Loucy (cell line): ENCODE data around the gene ZNF80.

Source experiments
- H2AFZ ChIP-seq: fragments of 200-600 bp; sonication (generic); 2 replicates; pipeline ENCODE4 v1.6.0; 2016; ENCODE audit warnings: antibody characterized with exemption, mild to moderate bottlenecking, low read length, moderate library complexity
- H3F3A ChIP-seq: fragments of 200-600 bp; 2 replicates; pipeline ENCODE4 v1.6.0; 2016; ENCODE audit warnings: antibody characterized with exemption, low read depth, mild to moderate bottlenecking
- H3K27me3 ChIP-seq: fragments of 200-600 bp; sonication (generic); 2 replicates; pipeline ENCODE4 v1.6.1; 2014; ENCODE audit warnings: low read length, mild to moderate bottlenecking; ENCODE audit not compliant: insufficient read depth, poor library complexity, severe bottlenecking
- H3K36me3 ChIP-seq: fragments of 200-600 bp; sonication (generic); 2 replicates; pipeline ENCODE4 v1.6.1; 2016; ENCODE audit warnings: low read length; ENCODE audit not compliant: insufficient read depth
- H3K4me1 ChIP-seq: fragments of 200-600 bp; sonication (generic); 2 replicates; pipeline ENCODE4 v1.5.1; 2014; ENCODE audit warnings: low read length, mild to moderate bottlenecking; ENCODE audit not compliant: insufficient read depth, poor library complexity, severe bottlenecking
- H3K4me2 ChIP-seq: fragments of 200-600 bp; sonication (generic); 2 replicates; pipeline ENCODE4 v1.6.0; 2014; ENCODE audit warnings: antibody characterized with exemption, low read length, low read depth, mild to moderate bottlenecking; ENCODE audit not compliant: poor library complexity, severe bottlenecking
- H3K4me3 ChIP-seq: fragments of 200-600 bp; sonication (generic); 2 replicates; pipeline ENCODE4 v1.5.1; 2014; ENCODE audit warnings: low read length, mild to moderate bottlenecking, mixed read lengths; ENCODE audit not compliant: poor library complexity, severe bottlenecking
- H3K79me2 ChIP-seq: fragments of 200-600 bp; sonication (generic); 2 replicates; pipeline ENCODE4 v1.6.1; 2014; ENCODE audit warnings: low read length; ENCODE audit not compliant: insufficient read depth
- H3K9ac ChIP-seq: fragments of 200-600 bp; sonication (generic); 2 replicates; pipeline ENCODE4 v1.6.0; 2014; ENCODE audit warnings: mild to moderate bottlenecking, low read depth, low read length, moderate library complexity; ENCODE audit not compliant: poor library complexity, severe bottlenecking
- H3K9me2 ChIP-seq: fragments of 200-600 bp; sonication (generic); replicated peaks from 2 replicates; pipeline ENCODE4 v1.6.1; 2016; ENCODE audit warnings: low read depth, low read length, mixed read lengths
- H3K9me3 ChIP-seq: fragments of 200-600 bp; sonication (generic); 2 replicates; pipeline ENCODE4 v1.6.1; 2014; ENCODE audit warnings: mild to moderate bottlenecking, antibody characterized with exemption, low read length, low read depth; ENCODE audit not compliant: insufficient read depth
- H4K20me1 ChIP-seq: fragments of 200-600 bp; sonication (generic); 2 replicates; pipeline ENCODE4 v1.6.0; 2014; ENCODE audit warnings: antibody characterized with exemption, low read length, mild to moderate bottlenecking; ENCODE audit not compliant: insufficient read depth, poor library complexity, severe bottlenecking
- EZH2phosphoT487 ChIP-seq: fragments of 200-600 bp; IDR thresholded peaks from 2 replicates; pipeline ENCODE4 v1.6.1; 2018; ENCODE audit warnings: antibody characterized with exemption, mild to moderate bottlenecking, moderate library complexity, borderline replicate concordance
- TF ChIP-seq, protein P1 (sequence below): fragments of 200-600 bp; sonication (generic); conservative IDR thresholded peaks from 2 replicates; pipeline ENCODE4 v1.5.1; 2014; ENCODE audit warnings: mild to moderate bottlenecking, antibody characterized with exemption, low read length

ZNF80 gene

DNA sequence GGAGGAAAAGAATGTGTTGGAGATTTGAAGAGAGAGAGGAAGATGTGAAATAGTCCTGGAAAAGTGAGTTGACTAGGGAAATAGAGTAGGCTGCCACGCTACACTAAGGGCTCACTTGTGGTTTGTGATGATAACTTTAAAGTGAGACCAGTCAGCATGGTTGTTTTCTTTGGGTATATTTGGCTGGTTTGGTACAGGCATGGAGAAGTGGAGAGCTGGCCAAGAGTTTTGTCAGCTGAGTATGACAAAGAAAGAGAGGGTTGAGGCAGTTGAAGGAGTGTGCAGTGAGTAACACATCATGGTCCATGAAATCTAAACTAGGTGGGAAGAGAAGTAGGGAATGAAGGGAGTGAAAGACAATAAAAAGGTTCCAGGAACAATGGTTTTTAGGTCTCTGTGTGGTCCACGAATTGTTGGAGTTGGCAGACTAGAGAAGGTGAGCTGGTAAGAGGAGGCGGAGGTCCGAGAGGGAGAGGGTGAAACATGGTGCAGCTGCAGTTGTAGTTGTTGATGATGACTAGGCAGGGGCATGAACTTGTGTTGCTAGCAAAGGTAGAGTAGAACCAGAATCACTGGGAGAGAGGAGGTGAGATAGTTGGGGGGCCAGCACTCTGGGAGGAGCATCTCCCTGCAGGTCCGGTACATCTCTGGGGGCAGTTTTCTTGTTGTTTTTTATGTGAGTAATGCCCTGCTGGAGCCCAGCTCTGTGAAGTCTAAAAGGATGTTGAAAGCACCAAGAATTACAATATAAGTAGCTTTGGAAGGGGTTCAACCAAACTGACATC lies 21.0 kb downstream of the ZNF80 start:
- TF ChIP-seq EZH2phosphoT487 = no peak
- TF ChIP-seq, protein P1, sequence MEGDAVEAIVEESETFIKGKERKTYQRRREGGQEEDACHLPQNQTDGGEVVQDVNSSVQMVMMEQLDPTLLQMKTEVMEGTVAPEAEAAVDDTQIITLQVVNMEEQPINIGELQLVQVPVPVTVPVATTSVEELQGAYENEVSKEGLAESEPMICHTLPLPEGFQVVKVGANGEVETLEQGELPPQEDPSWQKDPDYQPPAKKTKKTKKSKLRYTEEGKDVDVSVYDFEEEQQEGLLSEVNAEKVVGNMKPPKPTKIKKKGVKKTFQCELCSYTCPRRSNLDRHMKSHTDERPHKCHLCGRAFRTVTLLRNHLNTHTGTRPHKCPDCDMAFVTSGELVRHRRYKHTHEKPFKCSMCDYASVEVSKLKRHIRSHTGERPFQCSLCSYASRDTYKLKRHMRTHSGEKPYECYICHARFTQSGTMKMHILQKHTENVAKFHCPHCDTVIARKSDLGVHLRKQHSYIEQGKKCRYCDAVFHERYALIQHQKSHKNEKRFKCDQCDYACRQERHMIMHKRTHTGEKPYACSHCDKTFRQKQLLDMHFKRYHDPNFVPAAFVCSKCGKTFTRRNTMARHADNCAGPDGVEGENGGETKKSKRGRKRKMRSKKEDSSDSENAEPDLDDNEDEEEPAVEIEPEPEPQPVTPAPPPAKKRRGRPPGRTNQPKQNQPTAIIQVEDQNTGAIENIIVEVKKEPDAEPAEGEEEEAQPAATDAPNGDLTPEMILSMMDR = no peak
- no peak overlapping the region for H2AFZ ChIP-seq
- H3K9ac ChIP-seq = no peak overlapping the region
- H3K36me3 ChIP-seq = no peaks in the 10 kb centered on the region
- no peaks in the 10 kb centered on the region for H3K9me3 ChIP-seq
- no peaks in the 10 kb centered on the region for H3K27me3 ChIP-seq
- H3K9me2 ChIP-seq = no peaks in the 10 kb centered on the region
- peaks cover 8% of the 10 kb centered on the region; the same call in 1 of the 2 replicates for H3F3A ChIP-seq
- no peaks in the 10 kb centered on the region for H3K79me2 ChIP-seq
- no peak overlapping the region for H3K4me2 ChIP-seq
- no peaks in the 10 kb centered on the region for H4K20me1 ChIP-seq
- H3K4me3 ChIP-seq = no peak overlapping the region
- H3K4me1 ChIP-seq = peaks cover 22% of the 10 kb centered on the region

GRCh38 chr3:114214542-114215341 lies 22.6 kb downstream of the ZNF80 start:
- H3K4me1 ChIP-seq = peaks cover 22% of the 10 kb centered on the region
- TF ChIP-seq, protein P1 = no peak
- no peak for TF ChIP-seq EZH2phosphoT487
- H3K9me3 ChIP-seq = no peaks in the 10 kb centered on the region
- peaks cover 8% of the 10 kb centered on the region; the same call in 1 of the 2 replicates for H3F3A ChIP-seq
- no peaks in the 10 kb centered on the region for H3K27me3 ChIP-seq
- peak overlapping the region; percentile 81 for H2AFZ ChIP-seq
- H3K9me2 ChIP-seq = no peaks in the 10 kb centered on the region
- no peaks in the 10 kb centered on the region for H4K20me1 ChIP-seq
- H3K9ac ChIP-seq = peak overlapping the region; percentile 49
- peak overlapping the region; percentile 78 for H3K4me2 ChIP-seq
- no peaks in the 10 kb centered on the region for H3K36me3 ChIP-seq
- H3K4me3 ChIP-seq = peak overlapping the region; percentile 70
- H3K79me2 ChIP-seq = no peaks in the 10 kb centered on the region

DNA sequence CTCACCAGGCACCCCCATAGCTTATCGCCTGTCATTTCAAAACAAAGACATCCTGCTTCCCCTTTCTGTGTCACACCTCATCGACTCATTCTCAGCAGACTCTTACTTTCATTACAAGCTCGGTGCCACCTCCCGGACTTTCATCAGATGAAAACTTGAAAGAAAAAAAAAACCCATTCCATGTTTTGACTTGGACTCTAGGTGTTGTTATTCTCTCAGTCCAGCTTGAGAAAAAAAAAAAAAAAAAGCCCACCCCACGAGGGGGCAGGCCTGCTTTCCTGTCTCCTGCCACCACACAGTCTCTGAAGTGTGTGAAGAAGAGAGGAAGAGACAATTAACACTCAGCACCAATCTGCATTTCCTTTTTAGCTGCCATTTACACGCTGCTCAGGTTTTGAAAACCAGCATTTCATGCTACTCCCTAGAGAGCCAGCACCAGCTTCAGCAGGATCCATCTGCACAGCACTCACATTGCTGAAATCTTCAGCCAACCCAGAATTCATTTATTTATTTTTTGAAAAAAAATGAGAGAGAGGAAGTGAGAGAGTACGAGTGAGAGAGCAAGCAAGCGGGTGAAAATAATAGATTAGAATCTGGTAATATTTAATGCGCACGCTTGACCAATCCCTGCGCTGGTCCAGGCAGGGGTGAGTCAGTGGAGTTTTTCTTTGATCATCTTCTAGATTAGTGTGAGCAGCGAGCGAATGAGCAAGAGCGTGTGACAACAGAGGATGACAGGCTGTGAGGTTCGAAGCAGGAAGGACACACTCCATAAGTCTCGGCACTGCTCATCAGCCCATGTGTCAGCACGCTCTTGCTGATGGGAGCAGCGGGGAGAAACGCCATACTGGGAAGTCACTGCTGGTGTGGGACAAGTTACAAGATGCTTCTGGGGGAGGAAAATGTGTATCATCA lies 23.5 kb downstream of the ZNF80 start:
- Histone ChIP-seq H3K9me2 (no peaks in the 10 kb centered on the region), H3K4me1 (peaks cover 22% of the 10 kb centered on the region), H3K36me3 (no peaks in the 10 kb centered on the region), H3K9ac (peak overlapping the region; percentile 49), H3K27me3 (no peaks in the 10 kb centered on the region), H3K4me3 (peak overlapping the region; percentile 70), H3F3A (peaks cover 8% of the 10 kb centered on the region; the same call in 1 of the 2 replicates), H3K9me3 (no peaks in the 10 kb centered on the region), H3K4me2 (peak overlapping the region; percentile 78), H2AFZ (peak overlapping the region; percentile 81), H3K79me2 (no peaks in the 10 kb centered on the region), H4K20me1 (no peaks in the 10 kb centered on the region)
- TF ChIP-seq EZH2phosphoT487 = no peak
- TF ChIP-seq, protein P1 = peak; percentile 55
